B cell (primary cell): ENCODE results near the gene UTS2R. TPM values are rescaled to one million over a fixed set of nuclear protein-coding genes. Genes with fewer than 3 reads are reported as not detected.

Experiments
- ATAC-seq: fragments of 200-7000 bp; cut with Tn5 transposase; one replicate; pipeline ENCODE4 v1.10.0; 2021; ENCODE audit warnings: low read depth, mild to moderate bottlenecking, moderate number of reproducible peaks, moderate library complexity
- CTCF ChIA-PET: fragments of 350-600 bp; sonication (Branson Sonifier 250); formaldehyde crosslinking; loops from one replicate; lab custom pipeline; 2021; ENCODE audit warnings: antibody characterized with exemption, inconsistent platforms; lab: Charles Lee
- POLR2A ChIA-PET: fragments of 350-600 bp; sonication (Branson Sonifier 250); formaldehyde crosslinking; loops from one replicate; lab custom pipeline; 2021; ENCODE audit warnings: antibody characterized with exemption; lab: Charles Lee
- DNase-seq: peaks from one replicate; pipeline ENCODE4 v3.0.0; 2013
- H2AFZ ChIP-seq: 2 replicates; pipeline ENCODE4 v1.6.1; 2012; ENCODE audit warnings: mild to moderate bottlenecking, low read depth, low read length; ENCODE audit not compliant: insufficient read depth, poor library complexity, severe bottlenecking
- H3K27ac ChIP-seq, 2 donors: 1 replicate in 1 of 2; 2 replicates in 1 of 2; pipeline ENCODE4 v1.5.1; 2012 to 2013; ENCODE audit warnings: low read length in 2 of 2, mild to moderate bottlenecking in 2 of 2, moderate library complexity in 1 of 2
- H3K27me3 ChIP-seq, 4 experiments: fragments of 200-600 bp in 1 of 4; sonication (generic) in 1 of 4; replicated peaks in 1 of 4; 1 replicate in 2 of 4; 2 replicates in 2 of 4; pipeline versions ENCODE4 v1.6.1 to v1.7.0; 2013 to 2016; ENCODE audit warnings: low read length in 3 of 4, mild to moderate bottlenecking in 2 of 4, mixed read lengths in 1 of 4, moderate library complexity in 1 of 4; ENCODE audit not compliant: insufficient read depth in 4 of 4, control insufficient read depth in 3 of 4; ENCODE audit errors: control extremely low read depth in 1 of 4
- H3K36me3 ChIP-seq, 2 experiments: replicated peaks in 1 of 2; 1 replicate in 1 of 2; 2 replicates in 1 of 2; pipeline versions ENCODE4 v1.6.1 to v1.7.1; 2013; ENCODE audit warnings: low read length in 1 of 2; ENCODE audit not compliant: insufficient read depth in 2 of 2, control insufficient read depth in 1 of 2; ENCODE audit errors: control extremely low read depth in 1 of 2, extremely low read depth in 1 of 2
- H3K4me1 ChIP-seq, 2 donors: fragments of 200-600 bp in 1 of 2; sonication (generic) in 1 of 2; 1 replicate in 1 of 2; 2 replicates in 1 of 2; pipeline versions ENCODE4 v1.5.1 to v1.6.1; 2013 to 2017; ENCODE audit warnings: low read length in 2 of 2; ENCODE audit not compliant: control insufficient read depth in 2 of 2, insufficient read depth in 2 of 2
- H3K4me2 ChIP-seq: replicated peaks from 2 replicates; pipeline ENCODE3; 2012; ENCODE audit warnings: mild to moderate bottlenecking, low read depth, low read length; ENCODE audit not compliant: poor library complexity, severe bottlenecking
- H3K4me3 ChIP-seq, 5 experiments: fragments of 200-600 bp in 1 of 5; sonication (generic) in 1 of 5; 1 replicate in 3 of 5; 2 replicates in 2 of 5; pipeline versions ENCODE4 v1.5.1 to v1.7.0; 2011 to 2016; ENCODE audit warnings: low read length in 4 of 5, mild to moderate bottlenecking in 4 of 5, low read depth in 2 of 5, control low read depth in 1 of 5, moderate library complexity in 1 of 5; ENCODE audit not compliant: insufficient read depth in 1 of 5; ENCODE audit errors: control extremely low read depth in 1 of 5, extremely low read depth in 1 of 5
- H3K79me2 ChIP-seq: fragments of 200-600 bp; sonication (generic); one replicate; pipeline ENCODE4 v1.6.0; 2016; ENCODE audit warnings: low read length; ENCODE audit not compliant: control insufficient read depth, insufficient read depth
- H3K9ac ChIP-seq: fragments of 200-600 bp; sonication (generic); 2 replicates; pipeline ENCODE4 v1.6.1; 2017; ENCODE audit warnings: mild to moderate bottlenecking, low read length, moderate library complexity
- H3K9me3 ChIP-seq, 3 donors: one replicate each; pipeline versions ENCODE4 v1.6.1 to v1.7.1; 2013; ENCODE audit warnings: low read length in 2 of 3; ENCODE audit not compliant: control insufficient read depth in 2 of 3, insufficient read depth in 1 of 3; ENCODE audit errors: control extremely low read depth in 1 of 3
- H4K20me1 ChIP-seq: 2 replicates; pipeline ENCODE4 v1.6.0; 2012; ENCODE audit warnings: mild to moderate bottlenecking, low read length; ENCODE audit not compliant: insufficient read depth, control insufficient read depth, poor library complexity, severe bottlenecking
- H3K27ac Mint-ChIP-seq: one replicate; pipeline ENCODE4 v1.8.0; 2021; ENCODE audit warnings: mixed read lengths
- H3K27me3 Mint-ChIP-seq: one replicate; pipeline ENCODE4 v1.8.0; 2021; ENCODE audit warnings: mixed read lengths
- H3K4me1 Mint-ChIP-seq: one replicate; pipeline ENCODE4 v1.8.0; 2021; ENCODE audit warnings: mixed read lengths
- H3K4me3 Mint-ChIP-seq: one replicate; pipeline ENCODE4 v1.8.0; 2021; ENCODE audit warnings: mixed read lengths
- H3K9me3 Mint-ChIP-seq: one replicate; pipeline ENCODE4 v1.8.0; 2022; ENCODE audit warnings: mixed read lengths; ENCODE audit not compliant: insufficient read depth
- CTCF ChIP-seq: fragments of 200-600 bp; IDR thresholded peaks from one replicate; pipeline ENCODE4 v1.8.0; 2022; ENCODE audit warnings: antibody characterized with exemption, mild to moderate bottlenecking
- EZH2 ChIP-seq: IDR thresholded peaks from 2 replicates; pipeline ENCODE4 v1.6.1; 2012; ENCODE audit warnings: borderline replicate concordance, low read depth, mild to moderate bottlenecking, moderate library complexity, low read length; ENCODE audit not compliant: insufficient read depth, poor library complexity, severe bottlenecking
- WGBS: methylation state at CpG from one replicate; pipeline ENCODE4 v1.1.5; 2013; ENCODE audit warnings: missing lambda C conversion rate; ENCODE audit not compliant: insufficient coverage; 5-methylcytosine and 5-hydroxymethylcytosine counted together
- intact Hi-C: fragments of 100-400 bp; cut with micrococcal nuclease; formaldehyde crosslinking; loops from one replicate; pipeline ENCODE4 v1.10.0; 2022
- polyA plus RNA-seq: library from polyadenylated mRNA; depleted of rRNA; stranded (reverse); fragments of >200 nt; gene quantifications from 2 replicates; pipeline ENCODE4 v1.2.3, GENCODE V29; 2012
- total RNA-seq, 2 donors: library from RNA; stranded (reverse); fragments of 120-200 nt in 1 of 2; gene quantifications; 1 replicate in 1 of 2; 2 replicates in 1 of 2; pipeline versions ENCODE4 v1.2.3 to v1.2.4, GENCODE V29; 2013 to 2022

UTS2R gene
- total and polyA plus RNA-seq, 2 donors (not counting 1 experiment from before 2014, with no cell fraction given): 0.86 TPM; not detected in 1

DNA sequence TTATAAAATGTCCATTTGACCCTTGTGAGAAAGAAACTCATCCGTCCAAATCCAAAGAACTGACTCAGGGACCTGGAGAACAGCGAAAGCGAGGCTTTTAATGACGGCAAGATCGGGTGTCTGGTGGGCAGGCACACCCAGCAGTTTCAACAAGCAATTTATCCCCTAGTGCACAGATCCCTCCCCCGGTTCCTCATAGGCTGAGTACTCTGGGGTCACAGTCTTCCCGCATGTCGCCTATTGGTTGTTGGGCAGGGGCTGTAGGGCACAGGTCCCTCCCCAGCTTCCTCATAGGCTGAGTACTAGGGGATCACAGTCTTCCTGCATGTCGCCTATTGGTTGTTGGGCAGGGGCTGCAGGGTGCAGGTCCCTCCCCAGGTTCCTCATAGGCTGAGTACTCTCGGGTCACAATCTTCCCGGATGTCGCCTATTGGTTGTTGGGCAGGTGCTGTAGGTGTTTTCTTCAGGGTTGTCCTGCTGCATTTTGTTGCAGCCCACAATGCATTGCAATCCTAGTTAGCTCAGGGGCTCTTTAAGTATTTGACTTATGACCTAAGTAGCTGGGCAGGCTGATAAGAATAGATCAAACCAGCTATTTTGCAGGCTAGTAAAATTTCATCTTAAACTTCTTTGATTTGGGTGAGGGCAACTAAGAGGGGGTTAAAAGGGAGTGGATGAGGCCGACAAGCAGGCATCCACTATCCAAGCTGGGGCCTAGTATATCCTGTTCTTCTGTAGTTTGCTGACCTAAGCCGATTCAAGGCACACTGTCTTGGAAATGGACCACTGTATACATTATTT lies 3.6 kb upstream of the UTS2R start:
- no peaks in the 10 kb centered on the region for H3K36me3 ChIP-seq
- Mint-ChIP-seq H3K4me3 (no peak overlapping the region), H3K9me3 (no peaks in the 10 kb centered on the region), H3K27me3 (peaks cover 36% of the 10 kb centered on the region), H3K27ac (no peak overlapping the region), H3K4me1 (peaks cover 17% of the 10 kb centered on the region)
- H3K9me3 ChIP-seq: peaks cover 0 to 7% (median 0%) of the 10 kb centered on the region in 3 donors
- TF ChIP-seq EZH2 (no peak), CTCF (no peak)
- H3K4me2 ChIP-seq: no peak overlapping the region
- DNase-seq: no peak
- ChIA-PET CTCF (interaction anchor here (0.6 kb wide), 1 partner anchor 102 kb away, joined by 3 read pairs; no protein-coding TSS in a partner anchor), POLR2A (no interaction called here)
- 98% methylated on average over 7 of the region's 14 CpGs for WGBS
- H3K27me3 ChIP-seq: peaks cover 0 to 25% (median 9%) of the 10 kb centered on the region in 4 experiments
- H3K4me1 ChIP-seq: peaks cover 23% of the 10 kb centered on the region in 2 donors
- no peak overlapping the region for H3K4me3 ChIP-seq
- H2AFZ ChIP-seq: no peak overlapping the region
- no peak overlapping the region for H3K27ac ChIP-seq
- H3K9ac ChIP-seq: no peak overlapping the region
- H4K20me1 ChIP-seq: no peaks in the 10 kb centered on the region
- intact Hi-C loops: no loop called here
- ATAC-seq: no peak
- no peaks in the 10 kb centered on the region for H3K79me2 ChIP-seq

- Mint-ChIP-seq H3K27ac (no peak overlapping the region), H3K9me3 (no peaks in the 10 kb centered on the region), H3K4me3 (no peak overlapping the region), H3K4me1 (peaks cover 24% of the 10 kb centered on the region), H3K27me3 (peaks cover 37% of the 10 kb centered on the region)
- Histone ChIP-seq H3K79me2 (no peaks in the 10 kb centered on the region), H3K27me3 (peaks cover 0 to 27% (median 12%) of the 10 kb centered on the region in 4 experiments), H3K36me3 (no peaks in the 10 kb centered on the region), H3K4me1 (peaks cover 23 to 27% of the 10 kb centered on the region in 2 donors), H3K4me3 (no peak overlapping the region), H2AFZ (no peak overlapping the region), H4K20me1 (no peaks in the 10 kb centered on the region), H3K4me2 (no peak overlapping the region), H3K9ac (no peak overlapping the region), H3K27ac (no peak overlapping the region), H3K9me3 (peaks cover 0 to 7% (median 0%) of the 10 kb centered on the region in 3 donors)
- intact Hi-C loops: no loop called here
- CTCF ChIA-PET: interaction anchor here (0.5 to 2.4 kb wide), 4 partner anchors 9 to 1383 kb away, joined by 4 to 6 read pairs (median 6); no protein-coding TSS in a partner anchor
- no peak for DNase-seq
- 93% methylated on average over 2 of the region's 7 CpGs for WGBS
- TF ChIP-seq EZH2 (no peak), CTCF (no peak)
- POLR2A ChIA-PET: no interaction called here
- ATAC-seq: no peak
These were observed 2.4 kb upstream of the UTS2R start for GRCh38 chr17:82369211-82369610.
